WTC11 (cell line): Measurements from ENCODE around the gene CHRNG. TPM values are rescaled to one million over a fixed set of nuclear protein-coding genes. Genes with fewer than 3 reads are reported as not detected.

Experiments used
- ATAC-seq: fragments of 200-7000 bp; cut with Tn5 transposase; 2 replicates; pipeline ENCODE4 v1.10.0; 2021; ENCODE audit warnings: mild to moderate bottlenecking, moderate library complexity
- Bru-seq: library from RNA; stranded (reverse); fragments of 400-500 nt; gene quantifications from one replicate; lab custom pipeline; 2021; lab: Mats Ljungman, UMichigan
- CTCF ChIA-PET: fragments of 300-600 bp; sonication (Branson Sonifier 250); formaldehyde crosslinking; loops from one replicate; lab custom pipeline; 2021; ENCODE audit warnings: antibody characterized with exemption; lab: Charles Lee
- POLR2A ChIA-PET: fragments of 350-600 bp; sonication (Branson Sonifier 250); formaldehyde crosslinking; loops from one replicate; lab custom pipeline; 2021; ENCODE audit warnings: antibody characterized with exemption; lab: Charles Lee
- DNase-seq: peaks from one replicate; pipeline ENCODE4 v3.0.0; 2021; ENCODE audit warnings: low spot score
- H3K27ac Mint-ChIP-seq: 2 replicates; pipeline ENCODE4 v1.8.0; 2021; ENCODE audit warnings: mixed read lengths
- H3K27me3 Mint-ChIP-seq: 2 replicates; pipeline ENCODE4 v1.8.0; 2021; ENCODE audit warnings: low read depth, mild to moderate bottlenecking, moderate library complexity, mixed read lengths
- H3K36me3 Mint-ChIP-seq: 2 replicates; pipeline ENCODE4 v1.8.0; 2021; ENCODE audit warnings: mixed read lengths
- H3K4me1 Mint-ChIP-seq: 2 replicates; pipeline ENCODE4 v1.8.0; 2022; ENCODE audit warnings: mixed read lengths
- H3K4me3 Mint-ChIP-seq: 2 replicates; pipeline ENCODE4 v1.8.0; 2021; ENCODE audit warnings: mild to moderate bottlenecking, moderate library complexity, mixed read lengths
- H3K9me3 Mint-ChIP-seq: 2 replicates; pipeline ENCODE4 v1.8.0; 2021; ENCODE audit warnings: mixed read lengths
- FOXJ3 ChIP-seq: sonication (generic); formaldehyde crosslinking; IDR thresholded peaks from 2 replicates; pipeline ENCODE4 v1.9.0; 2021; ENCODE audit warnings: missing genetic modification reagents, mild to moderate bottlenecking, borderline replicate concordance
- NFATC4 ChIP-seq: fragments of 250-450 bp; sonication (Bioruptor Pico); IDR thresholded peaks from 2 replicates; pipeline ENCODE4 v1.9.0; 2021; ENCODE audit warnings: mild to moderate bottlenecking
- NFE2L1 ChIP-seq: sonication (generic); formaldehyde crosslinking; IDR thresholded peaks from 2 replicates; pipeline ENCODE4 v1.8.1; 2023; ENCODE audit warnings: missing genetic modification reagents
- NFYB ChIP-seq: sonication (generic); formaldehyde crosslinking; conservative IDR thresholded peaks from 2 replicates; pipeline ENCODE4 v1.8.0; 2022; ENCODE audit warnings: low read depth, missing genetic modification reagents
- OVOL2 ChIP-seq: fragments of 250-450 bp; sonication (Bioruptor Pico); IDR thresholded peaks from 2 replicates; pipeline ENCODE4 v1.9.0; 2021; ENCODE audit warnings: mild to moderate bottlenecking, borderline replicate concordance
- RELA ChIP-seq: sonication (generic); formaldehyde crosslinking; IDR thresholded peaks from 2 replicates; pipeline ENCODE4 v1.8.1; 2022; ENCODE audit warnings: missing genetic modification reagents, mild to moderate bottlenecking, borderline replicate concordance
- ZBTB21 ChIP-seq: sonication (generic); formaldehyde crosslinking; IDR thresholded peaks from 2 replicates; pipeline ENCODE4 v1.8.1; 2023; ENCODE audit warnings: mild to moderate bottlenecking, missing genetic modification reagents, borderline replicate concordance
- ZNF121 ChIP-seq: sonication (generic); formaldehyde crosslinking; IDR thresholded peaks from 2 replicates; pipeline ENCODE4 v1.8.0; 2023; ENCODE audit warnings: missing genetic modification reagents
- long read RNA-seq, 3 experiments: library from RNA in 1 of 3; library from capped mRNA in 1 of 3; library from polyadenylated mRNA in 1 of 3; unstranded in 2 of 3; stranded (forward) in 1 of 3; transcript quantifications; one replicate each; pipeline ENCODE4 v2.0.0, GENCODE V29; 2021
- total RNA-seq: library from RNA; stranded (reverse); gene quantifications from 3 replicates; pipeline ENCODE4 v1.2.3, GENCODE V29; 2021
- TF ChIP-seq, protein P1 (sequence below): sonication (generic); formaldehyde crosslinking; IDR thresholded peaks from 2 replicates; pipeline ENCODE4 v1.8.0; 2023; ENCODE audit warnings: missing genetic modification reagents
- TF ChIP-seq, protein P2 (sequence below): fragments of 200-600 bp; IDR thresholded peaks from 2 replicates; pipeline ENCODE4 v1.8.0; 2022; ENCODE audit warnings: antibody characterized with exemption
- TF ChIP-seq, protein P3 (sequence below): fragments of 250-450 bp; sonication (Bioruptor Pico); IDR thresholded peaks from 2 replicates; pipeline ENCODE4 v1.9.0; 2021; ENCODE audit warnings: mild to moderate bottlenecking, borderline replicate concordance
- TF ChIP-seq, protein P4 (sequence below): fragments of 250-450 bp; sonication (Bioruptor Pico); IDR thresholded peaks from 2 replicates; pipeline ENCODE4 v1.9.0; 2021; ENCODE audit warnings: mild to moderate bottlenecking
- TF ChIP-seq, protein P5 (sequence below): sonication (generic); formaldehyde crosslinking; conservative IDR thresholded peaks from 2 replicates; pipeline ENCODE4 v1.8.1; 2023; ENCODE audit warnings: mild to moderate bottlenecking, low read depth, missing genetic modification reagents, moderate library complexity
- TF ChIP-seq, protein P6 (sequence below): fragments of 250-450 bp; sonication (Bioruptor Pico); IDR thresholded peaks from 2 replicates; pipeline ENCODE4 v1.9.0; 2021; ENCODE audit warnings: mild to moderate bottlenecking

CHRNG gene, protein sequence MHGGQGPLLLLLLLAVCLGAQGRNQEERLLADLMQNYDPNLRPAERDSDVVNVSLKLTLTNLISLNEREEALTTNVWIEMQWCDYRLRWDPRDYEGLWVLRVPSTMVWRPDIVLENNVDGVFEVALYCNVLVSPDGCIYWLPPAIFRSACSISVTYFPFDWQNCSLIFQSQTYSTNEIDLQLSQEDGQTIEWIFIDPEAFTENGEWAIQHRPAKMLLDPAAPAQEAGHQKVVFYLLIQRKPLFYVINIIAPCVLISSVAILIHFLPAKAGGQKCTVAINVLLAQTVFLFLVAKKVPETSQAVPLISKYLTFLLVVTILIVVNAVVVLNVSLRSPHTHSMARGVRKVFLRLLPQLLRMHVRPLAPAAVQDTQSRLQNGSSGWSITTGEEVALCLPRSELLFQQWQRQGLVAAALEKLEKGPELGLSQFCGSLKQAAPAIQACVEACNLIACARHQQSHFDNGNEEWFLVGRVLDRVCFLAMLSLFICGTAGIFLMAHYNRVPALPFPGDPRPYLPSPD
- total RNA-seq: 0.20 TPM in 1 of 3 replicates, not detected in the others
- not detected for Bru-seq, nascent RNA
- long read RNA-seq, experiment 1: 0 reads
- long read RNA-seq, experiment 2: 0 reads
- long read RNA-seq, experiment 3: 0 reads

DNA sequence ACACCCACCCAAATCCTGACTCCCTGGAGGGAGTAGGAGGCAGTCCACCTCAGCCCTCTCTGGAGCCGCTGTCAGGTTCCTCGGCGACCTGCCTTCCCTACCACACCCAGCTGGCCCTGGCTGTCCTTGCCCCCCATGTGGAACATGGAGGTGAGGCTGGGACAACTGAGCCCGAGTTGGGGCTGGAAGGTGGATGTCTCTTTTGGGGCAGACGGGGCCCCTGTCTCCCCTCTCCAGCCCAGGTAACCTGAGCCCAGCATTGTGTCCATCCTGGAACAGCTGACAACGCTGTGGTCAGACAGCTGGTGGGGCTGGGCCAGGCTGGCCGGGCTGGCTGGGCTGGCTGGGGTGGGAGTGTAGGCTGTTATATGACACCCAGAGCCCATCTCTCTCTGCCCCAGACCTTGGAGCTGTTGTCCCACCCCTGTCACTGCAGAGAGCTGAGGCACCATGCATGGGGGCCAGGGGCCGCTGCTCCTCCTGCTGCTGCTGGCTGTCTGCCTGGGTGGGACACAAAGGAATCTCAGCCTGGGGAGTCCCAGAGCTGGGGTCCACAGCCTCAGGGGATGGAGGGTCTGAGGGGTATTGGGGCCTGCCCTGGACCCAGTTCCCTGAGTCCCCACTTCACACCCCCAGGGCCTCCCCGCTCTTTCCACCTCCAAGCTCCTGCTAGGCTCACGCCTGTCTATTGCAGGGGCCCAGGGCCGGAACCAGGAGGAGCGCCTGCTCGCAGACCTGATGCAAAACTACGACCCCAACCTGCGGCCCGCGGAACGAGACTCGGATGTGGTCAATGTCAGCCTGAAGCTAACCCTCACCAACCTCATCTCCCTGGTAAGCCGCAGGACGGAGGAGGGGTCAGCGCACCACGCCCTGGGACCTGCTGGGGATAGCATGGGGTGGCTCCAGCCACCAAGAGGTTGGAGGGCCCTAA lies at the start of gene CHRNG:
Gene CHRNG, plus strand, starts transcription at position 395 of the 934 bp plus-strand sequence. Its CDS starts 56 bp downstream, at position 451.
- ATAC-seq (peak; percentile 18), DNase-seq (no peak)
- CTCF ChIA-PET: interaction anchor here (0.6 to 4.1 kb wide), 6 partner anchors 11 to 100 kb away, joined by 3 to 42 read pairs (median 3); partner anchors contain the start of genes EIF4E2, PRSS56 and TIGD1

DNA sequence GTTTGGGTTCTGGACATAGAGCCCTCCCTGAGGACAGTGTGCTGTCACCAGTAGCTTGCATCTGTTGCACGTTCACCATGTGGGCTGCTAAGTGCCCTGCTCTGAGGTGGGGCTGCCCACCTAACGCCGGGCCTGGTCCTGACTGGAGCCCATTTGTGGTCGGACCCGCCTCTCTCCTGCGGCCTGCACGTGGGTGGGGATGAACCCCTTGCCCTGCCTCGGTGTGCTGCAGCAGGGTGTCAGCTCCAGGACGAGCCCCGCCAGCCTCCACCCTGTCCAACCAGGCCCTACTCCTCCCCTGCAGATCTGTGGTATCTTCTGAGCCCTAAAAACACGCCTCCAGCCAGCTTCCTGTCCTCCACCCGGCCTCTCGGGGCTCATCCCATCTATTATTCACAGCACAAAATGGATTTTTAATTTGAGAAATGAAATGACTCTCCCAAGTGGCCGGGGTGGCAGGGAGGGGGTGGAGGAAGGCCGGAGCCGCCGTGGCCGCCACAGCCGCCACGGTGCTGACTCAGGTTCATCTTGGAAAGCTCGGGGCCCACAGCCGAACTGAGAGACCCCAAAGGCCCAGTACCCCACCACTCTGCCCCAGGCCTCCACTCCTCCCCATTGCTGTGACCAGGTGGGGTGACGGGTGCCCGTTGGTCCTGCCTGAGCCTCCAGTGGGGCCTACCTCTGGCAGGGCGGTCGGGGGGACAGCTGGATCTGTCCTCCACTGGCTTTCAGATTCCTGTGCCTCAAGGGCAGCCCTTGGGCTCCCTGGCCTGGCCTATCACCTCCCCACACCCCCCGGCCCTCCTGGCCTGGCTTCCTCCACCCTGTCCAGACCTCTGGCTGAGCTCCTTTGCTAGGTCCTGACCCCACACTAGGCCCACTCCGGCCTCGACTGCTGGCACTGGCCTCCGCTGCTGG lies 49.0 kb upstream of the CHRNG start:
- peaks cover 25% of the 10 kb centered on the region for H3K4me1 Mint-ChIP-seq
- H3K27ac Mint-ChIP-seq: no peak overlapping the region
- no peaks in the 10 kb centered on the region for H3K36me3 Mint-ChIP-seq
- no peak overlapping the region for H3K4me3 Mint-ChIP-seq
- peaks cover 43% of the 10 kb centered on the region for H3K27me3 Mint-ChIP-seq
- CTCF ChIA-PET: interaction anchor here (0.9 to 2.6 kb wide), 4 partner anchors 31 to 69 kb away, joined by 3 to 14 read pairs (median 4); no protein-coding TSS in a partner anchor
- ATAC-seq: no peak
- DNase-seq: no peak
- POLR2A ChIA-PET: no interaction called here
- H3K9me3 Mint-ChIP-seq: no peaks in the 10 kb centered on the region
- TF ChIP-seq, protein P1, sequence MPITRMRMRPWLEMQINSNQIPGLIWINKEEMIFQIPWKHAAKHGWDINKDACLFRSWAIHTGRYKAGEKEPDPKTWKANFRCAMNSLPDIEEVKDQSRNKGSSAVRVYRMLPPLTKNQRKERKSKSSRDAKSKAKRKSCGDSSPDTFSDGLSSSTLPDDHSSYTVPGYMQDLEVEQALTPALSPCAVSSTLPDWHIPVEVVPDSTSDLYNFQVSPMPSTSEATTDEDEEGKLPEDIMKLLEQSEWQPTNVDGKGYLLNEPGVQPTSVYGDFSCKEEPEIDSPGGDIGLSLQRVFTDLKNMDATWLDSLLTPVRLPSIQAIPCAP: no peak
- TF ChIP-seq, protein P2, sequence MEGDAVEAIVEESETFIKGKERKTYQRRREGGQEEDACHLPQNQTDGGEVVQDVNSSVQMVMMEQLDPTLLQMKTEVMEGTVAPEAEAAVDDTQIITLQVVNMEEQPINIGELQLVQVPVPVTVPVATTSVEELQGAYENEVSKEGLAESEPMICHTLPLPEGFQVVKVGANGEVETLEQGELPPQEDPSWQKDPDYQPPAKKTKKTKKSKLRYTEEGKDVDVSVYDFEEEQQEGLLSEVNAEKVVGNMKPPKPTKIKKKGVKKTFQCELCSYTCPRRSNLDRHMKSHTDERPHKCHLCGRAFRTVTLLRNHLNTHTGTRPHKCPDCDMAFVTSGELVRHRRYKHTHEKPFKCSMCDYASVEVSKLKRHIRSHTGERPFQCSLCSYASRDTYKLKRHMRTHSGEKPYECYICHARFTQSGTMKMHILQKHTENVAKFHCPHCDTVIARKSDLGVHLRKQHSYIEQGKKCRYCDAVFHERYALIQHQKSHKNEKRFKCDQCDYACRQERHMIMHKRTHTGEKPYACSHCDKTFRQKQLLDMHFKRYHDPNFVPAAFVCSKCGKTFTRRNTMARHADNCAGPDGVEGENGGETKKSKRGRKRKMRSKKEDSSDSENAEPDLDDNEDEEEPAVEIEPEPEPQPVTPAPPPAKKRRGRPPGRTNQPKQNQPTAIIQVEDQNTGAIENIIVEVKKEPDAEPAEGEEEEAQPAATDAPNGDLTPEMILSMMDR: no peak
- TF ChIP-seq, protein P3, sequence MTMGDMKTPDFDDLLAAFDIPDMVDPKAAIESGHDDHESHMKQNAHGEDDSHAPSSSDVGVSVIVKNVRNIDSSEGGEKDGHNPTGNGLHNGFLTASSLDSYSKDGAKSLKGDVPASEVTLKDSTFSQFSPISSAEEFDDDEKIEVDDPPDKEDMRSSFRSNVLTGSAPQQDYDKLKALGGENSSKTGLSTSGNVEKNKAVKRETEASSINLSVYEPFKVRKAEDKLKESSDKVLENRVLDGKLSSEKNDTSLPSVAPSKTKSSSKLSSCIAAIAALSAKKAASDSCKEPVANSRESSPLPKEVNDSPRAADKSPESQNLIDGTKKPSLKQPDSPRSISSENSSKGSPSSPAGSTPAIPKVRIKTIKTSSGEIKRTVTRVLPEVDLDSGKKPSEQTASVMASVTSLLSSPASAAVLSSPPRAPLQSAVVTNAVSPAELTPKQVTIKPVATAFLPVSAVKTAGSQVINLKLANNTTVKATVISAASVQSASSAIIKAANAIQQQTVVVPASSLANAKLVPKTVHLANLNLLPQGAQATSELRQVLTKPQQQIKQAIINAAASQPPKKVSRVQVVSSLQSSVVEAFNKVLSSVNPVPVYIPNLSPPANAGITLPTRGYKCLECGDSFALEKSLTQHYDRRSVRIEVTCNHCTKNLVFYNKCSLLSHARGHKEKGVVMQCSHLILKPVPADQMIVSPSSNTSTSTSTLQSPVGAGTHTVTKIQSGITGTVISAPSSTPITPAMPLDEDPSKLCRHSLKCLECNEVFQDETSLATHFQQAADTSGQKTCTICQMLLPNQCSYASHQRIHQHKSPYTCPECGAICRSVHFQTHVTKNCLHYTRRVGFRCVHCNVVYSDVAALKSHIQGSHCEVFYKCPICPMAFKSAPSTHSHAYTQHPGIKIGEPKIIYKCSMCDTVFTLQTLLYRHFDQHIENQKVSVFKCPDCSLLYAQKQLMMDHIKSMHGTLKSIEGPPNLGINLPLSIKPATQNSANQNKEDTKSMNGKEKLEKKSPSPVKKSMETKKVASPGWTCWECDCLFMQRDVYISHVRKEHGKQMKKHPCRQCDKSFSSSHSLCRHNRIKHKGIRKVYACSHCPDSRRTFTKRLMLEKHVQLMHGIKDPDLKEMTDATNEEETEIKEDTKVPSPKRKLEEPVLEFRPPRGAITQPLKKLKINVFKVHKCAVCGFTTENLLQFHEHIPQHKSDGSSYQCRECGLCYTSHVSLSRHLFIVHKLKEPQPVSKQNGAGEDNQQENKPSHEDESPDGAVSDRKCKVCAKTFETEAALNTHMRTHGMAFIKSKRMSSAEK (CRISPR knock-in tag): no peak
- TF ChIP-seq FOXJ3 (CRISPR knock-in tag): no peak
- TF ChIP-seq NFYB: no peak
- TF ChIP-seq ZBTB21 (CRISPR knock-in tag): no peak

More for the DNA sequence above, at the start of gene CHRNG:
- Mint-ChIP-seq H3K4me1 (peaks cover 21% of the 10 kb centered on the region), H3K27ac (no peak within 1 kb of the TSS), H3K4me3 (no peak within 1 kb of the TSS), H3K36me3 (peaks cover 4% of the 10 kb centered on the region; the same call in 1 of the 2 replicates), H3K9me3 (peaks cover 11% of the 10 kb centered on the region), H3K27me3 (peaks cover 15% of the 10 kb centered on the region)
- POLR2A ChIA-PET: interaction anchor here (1.0 kb wide), 1 partner anchor 11 kb away, joined by 6 read pairs; the partner anchor contains the start of genes EIF4E2 and TIGD1
- peak; percentile 60 for TF ChIP-seq ZNF121 (CRISPR knock-in tag)
- TF ChIP-seq, protein P4, sequence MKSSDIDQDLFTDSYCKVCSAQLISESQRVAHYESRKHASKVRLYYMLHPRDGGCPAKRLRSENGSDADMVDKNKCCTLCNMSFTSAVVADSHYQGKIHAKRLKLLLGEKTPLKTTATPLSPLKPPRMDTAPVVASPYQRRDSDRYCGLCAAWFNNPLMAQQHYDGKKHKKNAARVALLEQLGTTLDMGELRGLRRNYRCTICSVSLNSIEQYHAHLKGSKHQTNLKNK (CRISPR knock-in tag): no peak
- no peak for TF ChIP-seq RELA
- TF ChIP-seq OVOL2 (CRISPR knock-in tag): no peak
- TF ChIP-seq NFE2L1 (CRISPR knock-in tag): no peak
- TF ChIP-seq, protein P5, sequence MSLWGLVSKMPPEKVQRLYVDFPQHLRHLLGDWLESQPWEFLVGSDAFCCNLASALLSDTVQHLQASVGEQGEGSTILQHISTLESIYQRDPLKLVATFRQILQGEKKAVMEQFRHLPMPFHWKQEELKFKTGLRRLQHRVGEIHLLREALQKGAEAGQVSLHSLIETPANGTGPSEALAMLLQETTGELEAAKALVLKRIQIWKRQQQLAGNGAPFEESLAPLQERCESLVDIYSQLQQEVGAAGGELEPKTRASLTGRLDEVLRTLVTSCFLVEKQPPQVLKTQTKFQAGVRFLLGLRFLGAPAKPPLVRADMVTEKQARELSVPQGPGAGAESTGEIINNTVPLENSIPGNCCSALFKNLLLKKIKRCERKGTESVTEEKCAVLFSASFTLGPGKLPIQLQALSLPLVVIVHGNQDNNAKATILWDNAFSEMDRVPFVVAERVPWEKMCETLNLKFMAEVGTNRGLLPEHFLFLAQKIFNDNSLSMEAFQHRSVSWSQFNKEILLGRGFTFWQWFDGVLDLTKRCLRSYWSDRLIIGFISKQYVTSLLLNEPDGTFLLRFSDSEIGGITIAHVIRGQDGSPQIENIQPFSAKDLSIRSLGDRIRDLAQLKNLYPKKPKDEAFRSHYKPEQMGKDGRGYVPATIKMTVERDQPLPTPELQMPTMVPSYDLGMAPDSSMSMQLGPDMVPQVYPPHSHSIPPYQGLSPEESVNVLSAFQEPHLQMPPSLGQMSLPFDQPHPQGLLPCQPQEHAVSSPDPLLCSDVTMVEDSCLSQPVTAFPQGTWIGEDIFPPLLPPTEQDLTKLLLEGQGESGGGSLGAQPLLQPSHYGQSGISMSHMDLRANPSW: no peak
- no peak for TF ChIP-seq NFATC4 (CRISPR knock-in tag)
- TF ChIP-seq, protein P6, sequence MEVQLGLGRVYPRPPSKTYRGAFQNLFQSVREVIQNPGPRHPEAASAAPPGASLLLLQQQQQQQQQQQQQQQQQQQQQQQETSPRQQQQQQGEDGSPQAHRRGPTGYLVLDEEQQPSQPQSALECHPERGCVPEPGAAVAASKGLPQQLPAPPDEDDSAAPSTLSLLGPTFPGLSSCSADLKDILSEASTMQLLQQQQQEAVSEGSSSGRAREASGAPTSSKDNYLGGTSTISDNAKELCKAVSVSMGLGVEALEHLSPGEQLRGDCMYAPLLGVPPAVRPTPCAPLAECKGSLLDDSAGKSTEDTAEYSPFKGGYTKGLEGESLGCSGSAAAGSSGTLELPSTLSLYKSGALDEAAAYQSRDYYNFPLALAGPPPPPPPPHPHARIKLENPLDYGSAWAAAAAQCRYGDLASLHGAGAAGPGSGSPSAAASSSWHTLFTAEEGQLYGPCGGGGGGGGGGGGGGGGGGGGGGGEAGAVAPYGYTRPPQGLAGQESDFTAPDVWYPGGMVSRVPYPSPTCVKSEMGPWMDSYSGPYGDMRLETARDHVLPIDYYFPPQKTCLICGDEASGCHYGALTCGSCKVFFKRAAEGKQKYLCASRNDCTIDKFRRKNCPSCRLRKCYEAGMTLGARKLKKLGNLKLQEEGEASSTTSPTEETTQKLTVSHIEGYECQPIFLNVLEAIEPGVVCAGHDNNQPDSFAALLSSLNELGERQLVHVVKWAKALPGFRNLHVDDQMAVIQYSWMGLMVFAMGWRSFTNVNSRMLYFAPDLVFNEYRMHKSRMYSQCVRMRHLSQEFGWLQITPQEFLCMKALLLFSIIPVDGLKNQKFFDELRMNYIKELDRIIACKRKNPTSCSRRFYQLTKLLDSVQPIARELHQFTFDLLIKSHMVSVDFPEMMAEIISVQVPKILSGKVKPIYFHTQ: no peak
